ENCODE data around the gene SLC2A2.
A peak's percentile ranks its signal among the peaks of the same experiment; 100 is the strongest.

SLC2A2 gene

DNA sequence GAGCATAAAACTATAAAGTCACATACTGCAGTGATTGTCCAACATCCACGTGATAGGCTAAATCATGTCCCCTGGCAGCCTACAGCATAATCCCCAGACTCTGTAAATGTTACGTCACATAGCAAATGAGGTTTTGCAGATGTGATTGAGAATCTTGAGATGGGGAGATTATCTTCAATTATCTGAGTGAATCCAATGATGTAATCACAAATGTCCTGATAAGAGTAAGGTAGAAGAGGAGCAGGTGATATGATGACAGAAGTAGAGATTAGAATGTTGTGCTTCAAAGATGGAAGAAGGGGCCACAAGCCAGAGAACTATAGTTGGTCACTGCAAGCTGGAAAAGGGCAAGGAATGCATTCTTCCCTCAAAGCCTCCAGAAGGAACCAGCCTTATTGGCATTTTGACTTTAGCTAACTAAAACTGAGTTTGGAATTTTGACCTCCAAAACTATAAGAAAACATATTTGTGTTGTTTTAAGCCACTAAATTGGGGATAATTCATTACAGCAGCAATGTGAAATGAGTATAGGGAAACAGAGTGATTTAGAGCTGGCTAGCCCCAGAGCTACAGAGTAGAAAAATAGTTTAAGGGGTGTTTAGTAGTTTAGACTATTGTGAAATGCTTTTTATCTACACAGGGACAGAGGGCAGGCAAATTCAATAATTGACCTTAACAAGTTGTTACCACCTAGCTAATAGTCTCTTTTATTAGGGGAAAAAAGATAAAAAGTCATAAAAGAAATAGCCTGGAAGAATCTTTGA lies 15.2 kb downstream of the SLC2A2 start:
- H3K4me3 Mint-ChIP-seq = no peak overlapping the region

GRCh38 chr3:171007316-171007715 lies 19.2 kb downstream of the SLC2A2 start:
- Mint-ChIP-seq H3K4me1 (no peaks in the 10 kb centered on the region), H3K9me3 (no peaks in the 10 kb centered on the region), H3K27ac (no peak overlapping the region), H3K36me3 (no peaks in the 10 kb centered on the region), H3K4me3 (no peak overlapping the region)
- DNase-seq (ENCODE audit: low spot score in 2 of 2) = no peak
- no peak for ATAC-seq

More for the DNA sequence above, 15.2 kb downstream of the SLC2A2 start:
- ATAC-seq (no peak), DNase-seq (ENCODE audit: low spot score in 2 of 2) (no peak)
- Mint-ChIP-seq H3K36me3 (no peaks in the 10 kb centered on the region), H3K9me3 (no peaks in the 10 kb centered on the region), H3K4me1 (no peaks in the 10 kb centered on the region), H3K27ac (no peak overlapping the region)

- H3K36me3 Mint-ChIP-seq = no peaks in the 10 kb centered on the region
- H3K4me1 Mint-ChIP-seq = no peaks in the 10 kb centered on the region
- no peak for DNase-seq (ENCODE audit: low spot score in 2 of 2)
- no peak overlapping the region for H3K27ac Mint-ChIP-seq
- no peak for ATAC-seq
- H3K9me3 Mint-ChIP-seq = no peaks in the 10 kb centered on the region
- H3K4me3 Mint-ChIP-seq = no peak overlapping the region
Observed at GRCh38 chr3:171005648-171006047, 20.9 kb downstream of the SLC2A2 start.

DNA sequence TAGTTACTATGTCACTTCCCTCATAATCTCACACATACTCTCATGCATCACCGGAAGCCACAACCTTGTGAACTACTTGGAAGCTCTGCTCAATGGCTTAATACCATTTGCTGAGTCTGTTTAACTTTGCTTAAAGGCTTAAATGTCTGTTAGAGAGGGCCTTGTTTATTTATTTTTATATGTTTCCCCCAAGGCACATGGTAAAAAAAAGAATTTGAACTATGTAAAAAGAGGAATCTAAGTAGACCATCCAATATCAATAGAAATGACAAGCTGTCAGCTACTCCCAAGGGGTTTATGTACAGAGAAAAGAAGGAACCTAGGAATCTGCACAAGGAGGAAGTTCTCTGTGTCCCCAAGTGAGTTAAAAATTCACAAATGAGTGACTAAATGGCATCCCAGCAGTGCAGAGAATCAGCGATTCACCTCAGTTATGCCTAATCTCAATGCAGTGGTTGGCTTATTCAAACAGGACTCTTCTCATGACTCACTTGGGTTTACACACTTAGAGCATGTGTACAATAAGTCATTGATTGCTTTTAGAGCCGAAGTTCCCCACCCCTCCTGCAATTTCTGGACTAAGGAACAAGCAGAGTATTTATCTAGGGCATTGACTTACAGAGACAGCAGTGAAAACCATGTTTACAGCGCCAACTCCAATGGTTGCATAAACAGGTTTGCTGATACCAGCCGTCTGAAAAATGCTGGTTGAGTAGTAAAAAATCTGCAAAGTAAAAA lies 24.4 kb downstream of the SLC2A2 start:
- ATAC-seq = peak; percentile 95

DNA sequence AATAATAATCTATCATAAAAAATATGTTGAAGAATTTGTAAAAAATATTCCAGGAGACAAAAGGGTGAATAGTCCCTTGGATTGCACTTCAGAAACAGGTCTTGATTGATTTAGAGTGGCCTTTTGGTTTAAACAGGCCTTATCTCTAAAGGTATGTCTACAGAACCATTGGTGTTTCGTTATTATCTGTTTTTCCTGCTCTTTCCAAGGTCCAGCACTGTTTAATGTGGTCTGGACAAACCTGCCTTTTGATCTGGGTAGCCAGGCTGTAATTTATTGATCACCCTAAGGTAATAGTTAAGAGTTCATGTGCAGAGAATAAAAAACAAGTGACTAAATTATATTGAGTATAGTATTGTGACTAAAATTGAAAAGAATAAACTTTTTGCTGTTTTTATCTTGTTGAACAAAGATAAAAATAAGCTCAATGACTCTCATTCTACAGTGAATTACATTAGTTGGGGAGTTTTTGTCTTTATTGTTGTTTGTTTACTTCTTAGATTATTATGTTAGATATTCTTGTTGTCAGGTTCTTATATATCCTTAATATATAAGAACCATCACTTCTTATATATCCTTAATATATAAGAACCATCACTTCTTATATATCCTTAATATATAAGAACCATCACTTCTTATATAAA lies 25.1 kb downstream of the SLC2A2 start:
- Mint-ChIP-seq H3K9me3 (no peaks in the 10 kb centered on the region), H3K4me1 (peaks cover 6% of the 10 kb centered on the region), H3K36me3 (no peaks in the 10 kb centered on the region), H3K27ac (no peak overlapping the region), H3K4me3 (no peak overlapping the region)
- no peak for DNase-seq (ENCODE audit: low spot score in 2 of 2)
- ATAC-seq = no peak

More for the DNA sequence above, 24.4 kb downstream of the SLC2A2 start:
- no peak for DNase-seq (ENCODE audit: low spot score in 2 of 2)
- H3K9me3 Mint-ChIP-seq = no peaks in the 10 kb centered on the region
- H3K4me3 Mint-ChIP-seq = no peak overlapping the region
- peaks cover 6% of the 10 kb centered on the region for H3K4me1 Mint-ChIP-seq
- no peaks in the 10 kb centered on the region for H3K36me3 Mint-ChIP-seq
- H3K27ac Mint-ChIP-seq = no peak overlapping the region

DNA sequence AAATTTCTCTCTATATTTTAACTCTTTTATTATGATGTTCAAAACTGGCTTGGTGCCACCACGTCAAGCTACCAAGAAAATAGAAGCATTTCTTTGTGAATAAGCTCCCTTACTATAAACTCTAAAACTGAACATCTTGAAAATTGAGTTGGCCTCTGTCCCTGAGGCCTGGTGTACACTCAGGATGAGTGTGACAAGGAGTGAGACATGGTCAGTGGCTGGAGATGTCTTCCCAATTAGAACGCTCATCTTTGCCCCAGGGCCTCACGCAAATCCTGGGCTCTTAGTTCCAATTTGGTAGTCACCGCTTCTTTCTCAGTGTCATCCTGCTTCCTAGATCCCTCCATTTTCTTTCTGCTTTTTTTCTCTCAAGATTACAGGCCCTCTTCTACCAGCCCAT lies 26.2 kb downstream of the SLC2A2 start:
- no peak overlapping the region for H3K4me3 Mint-ChIP-seq
- ATAC-seq (no peak), DNase-seq (ENCODE audit: low spot score in 2 of 2) (no peak)
- H3K9me3 Mint-ChIP-seq = no peaks in the 10 kb centered on the region
- H3K4me1 Mint-ChIP-seq = peaks cover 6% of the 10 kb centered on the region
- no peaks in the 10 kb centered on the region for H3K36me3 Mint-ChIP-seq
- no peak overlapping the region for H3K27ac Mint-ChIP-seq

DNA sequence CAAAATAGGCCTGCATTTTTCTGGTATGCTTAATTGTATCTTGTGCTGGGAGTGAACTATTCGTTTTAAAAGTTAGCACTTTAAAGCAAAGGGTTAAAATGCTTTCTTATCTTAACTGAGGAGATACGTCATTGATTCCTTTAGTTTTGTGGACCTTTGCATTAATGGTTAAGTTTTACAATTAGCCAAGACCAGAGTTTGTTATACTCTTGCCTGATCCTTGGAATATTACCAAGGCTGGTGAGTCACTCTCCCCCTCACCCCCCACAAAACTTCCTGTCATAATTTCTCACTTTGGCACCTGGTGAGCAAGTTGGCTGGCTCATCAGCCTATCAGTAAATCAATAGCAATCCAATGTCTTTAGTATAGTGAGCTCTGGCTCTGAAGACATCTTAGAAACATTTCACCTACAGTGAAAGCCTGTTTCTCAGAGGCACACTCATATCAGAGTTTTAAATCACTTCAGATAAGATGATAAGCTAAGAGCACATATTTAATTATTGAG lies 26.7 kb downstream of the SLC2A2 start:
- H3K27ac Mint-ChIP-seq = peak overlapping the region; percentile 26
- peaks cover 6% of the 10 kb centered on the region for H3K4me1 Mint-ChIP-seq
- H3K4me3 Mint-ChIP-seq = no peak overlapping the region
- H3K36me3 Mint-ChIP-seq = no peaks in the 10 kb centered on the region
- DNase-seq (ENCODE audit: low spot score in 2 of 2) = no peak
- no peak for ATAC-seq
- no peaks in the 10 kb centered on the region for H3K9me3 Mint-ChIP-seq

DNA sequence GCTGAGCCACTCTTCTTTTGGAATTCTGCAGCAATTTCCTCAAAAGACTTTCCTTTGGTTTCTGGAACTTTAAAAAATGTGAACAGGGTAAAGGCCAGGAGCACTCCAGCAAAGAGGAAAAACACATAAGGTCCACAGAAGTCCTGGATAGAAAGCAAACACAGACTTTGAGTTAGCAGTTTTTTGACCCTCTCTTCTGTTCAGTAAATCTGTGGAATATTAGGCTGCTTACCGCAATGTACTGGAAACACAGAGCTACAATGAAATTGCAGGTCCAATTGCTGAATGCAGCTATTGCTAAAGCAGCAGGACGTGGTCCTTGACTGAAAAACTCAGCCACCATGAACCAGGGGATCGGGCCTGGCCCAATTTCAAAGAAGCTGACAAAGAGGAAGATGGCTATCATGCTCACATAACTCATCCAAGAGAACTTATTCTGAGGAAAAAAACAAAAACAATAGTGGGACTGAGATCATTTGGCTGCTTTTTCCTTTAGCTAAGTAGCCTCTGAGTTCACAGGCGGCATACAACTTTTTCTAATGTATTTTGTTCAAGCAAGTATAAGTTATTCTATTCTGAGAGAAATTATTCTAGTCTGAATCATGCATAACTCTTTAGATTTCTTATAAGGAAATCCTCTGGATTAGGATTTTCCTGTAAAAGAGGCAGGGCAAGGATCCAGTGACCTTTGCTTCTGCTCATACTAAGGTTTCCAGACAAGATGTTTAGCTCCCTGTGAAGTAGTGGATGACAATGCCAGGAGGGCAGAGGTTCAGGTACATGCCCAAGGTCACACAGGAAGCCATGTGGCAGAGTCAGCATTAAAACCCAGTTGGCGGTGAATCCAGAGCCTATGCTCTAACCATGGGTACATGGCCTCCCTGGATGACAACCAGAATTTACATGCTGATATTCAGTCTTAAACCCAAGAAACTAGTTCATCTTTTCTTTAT lies 28.3 kb downstream of the SLC2A2 start:
- H3K9me3 Mint-ChIP-seq = no peaks in the 10 kb centered on the region
- H3K4me3 Mint-ChIP-seq = no peak overlapping the region
- no peak for ATAC-seq
- no peak overlapping the region for H3K27ac Mint-ChIP-seq
- DNase-seq (ENCODE audit: low spot score in 2 of 2) = no peak
- H3K4me1 Mint-ChIP-seq = peaks cover 6% of the 10 kb centered on the region
- H3K36me3 Mint-ChIP-seq = no peaks in the 10 kb centered on the region

DNA sequence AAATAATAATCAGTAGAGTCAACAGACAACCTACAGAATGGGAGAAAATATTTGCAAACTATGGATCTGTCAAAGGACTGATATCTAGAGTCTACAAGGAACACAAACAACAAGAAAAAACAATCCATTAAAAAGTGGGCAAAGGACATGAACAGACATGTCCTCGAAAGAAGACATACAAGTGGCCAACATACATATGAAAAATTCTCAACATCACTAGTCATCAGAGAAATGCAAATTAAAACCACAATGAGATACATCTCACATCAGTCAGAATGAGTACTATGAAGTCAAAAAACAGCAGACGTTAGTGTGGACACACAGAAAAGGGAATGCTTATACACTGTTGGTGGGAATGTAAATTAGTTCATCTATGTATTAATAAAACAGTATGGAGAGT lies 33.7 kb downstream of the SLC2A2 start:
- Mint-ChIP-seq H3K4me1 (no peaks in the 10 kb centered on the region), H3K27ac (no peak overlapping the region), H3K9me3 (no peaks in the 10 kb centered on the region), H3K36me3 (no peaks in the 10 kb centered on the region), H3K4me3 (no peak overlapping the region)
- ATAC-seq = no peak
- DNase-seq (ENCODE audit: low spot score in 2 of 2) = no peak

DNA sequence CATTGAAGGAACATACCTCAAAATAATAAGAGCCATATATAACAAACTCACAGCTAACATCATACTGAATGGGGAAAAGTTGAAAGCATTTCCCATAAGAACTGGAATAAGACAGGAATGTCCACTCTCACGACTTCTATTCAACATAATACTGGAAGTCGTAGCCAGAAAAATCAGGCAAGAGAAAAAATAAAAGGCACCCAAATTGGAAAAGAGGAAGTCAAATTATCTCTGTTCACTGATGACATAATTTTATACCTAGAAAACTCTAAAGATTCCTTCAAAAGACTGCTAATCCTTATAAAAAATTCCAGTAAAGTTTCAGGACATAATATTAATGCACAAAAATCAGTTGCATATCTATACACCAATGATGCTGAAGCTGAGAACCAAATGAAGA lies 34.9 kb downstream of the SLC2A2 start:
- Mint-ChIP-seq H3K9me3 (no peaks in the 10 kb centered on the region), H3K27ac (no peak overlapping the region), H3K4me1 (no peaks in the 10 kb centered on the region), H3K36me3 (no peaks in the 10 kb centered on the region), H3K4me3 (no peak overlapping the region)
- ATAC-seq = no peak
- DNase-seq (ENCODE audit: low spot score in 2 of 2) = no peak

- ATAC-seq (no peak), DNase-seq (ENCODE audit: low spot score in 2 of 2) (no peak)
- Mint-ChIP-seq H3K9me3 (no peaks in the 10 kb centered on the region), H3K4me3 (no peak overlapping the region), H3K36me3 (no peaks in the 10 kb centered on the region), H3K4me1 (no peaks in the 10 kb centered on the region), H3K27ac (no peak overlapping the region)
Observed at GRCh38 chr3:170989100-170989648, 37.3 kb downstream of the SLC2A2 start.

- no peaks in the 10 kb centered on the region for H3K4me1 Mint-ChIP-seq
Observed at GRCh38 chr3:170988378-170988777, 38.1 kb downstream of the SLC2A2 start.

DNA sequence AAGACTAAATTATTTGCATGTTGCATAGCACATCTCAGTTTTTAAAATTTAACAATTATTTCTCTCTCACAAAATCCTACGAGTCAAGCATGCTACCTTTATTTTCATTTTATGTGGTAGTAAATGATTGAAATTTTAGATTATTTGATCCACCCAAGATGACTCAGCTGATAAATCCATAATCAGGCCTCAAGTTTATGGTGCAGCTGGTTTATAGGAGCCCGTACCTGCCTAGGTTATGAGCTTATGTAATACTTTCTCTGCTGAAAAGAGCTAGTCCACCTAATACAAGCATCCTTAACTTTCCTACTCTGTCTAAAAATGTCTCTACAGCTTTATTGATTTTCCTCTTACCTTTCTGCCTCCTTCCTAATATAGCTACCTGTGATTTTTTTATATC lies 41.2 kb downstream of the SLC2A2 start:
- no peak for DNase-seq (ENCODE audit: low spot score in 2 of 2)
- ATAC-seq = no peak
- no peak overlapping the region for H3K4me3 Mint-ChIP-seq
- H3K9me3 Mint-ChIP-seq = no peaks in the 10 kb centered on the region
- H3K27ac Mint-ChIP-seq = no peak overlapping the region
- no peaks in the 10 kb centered on the region for H3K4me1 Mint-ChIP-seq
- no peaks in the 10 kb centered on the region for H3K36me3 Mint-ChIP-seq

More at GRCh38 chr3:170988378-170988777, 38.1 kb downstream of the SLC2A2 start:
- ATAC-seq (no peak), DNase-seq (ENCODE audit: low spot score in 2 of 2) (no peak)
- H3K27ac Mint-ChIP-seq = no peak overlapping the region
- H3K36me3 Mint-ChIP-seq = no peaks in the 10 kb centered on the region
- H3K9me3 Mint-ChIP-seq = no peaks in the 10 kb centered on the region
- H3K4me3 Mint-ChIP-seq = no peak overlapping the region

DNA sequence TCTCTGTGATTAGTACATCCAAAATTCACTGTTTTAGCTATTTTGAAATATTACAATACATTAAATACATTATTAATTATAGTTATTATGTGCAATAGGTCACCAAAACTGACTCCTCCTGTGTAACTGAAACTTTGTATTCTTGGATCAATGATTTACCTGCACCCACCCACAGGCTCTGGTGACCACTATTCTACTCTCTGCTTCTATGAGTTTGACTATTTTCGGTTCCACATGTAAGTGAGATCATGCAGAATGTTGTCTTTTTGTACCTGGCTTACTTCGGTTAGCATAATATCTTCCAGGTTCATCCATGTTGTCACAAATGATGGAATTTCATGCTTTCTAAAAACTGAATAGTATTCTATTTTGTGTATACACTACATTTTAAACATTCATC lies 43.8 kb downstream of the SLC2A2 start:
- Mint-ChIP-seq H3K4me3 (no peak overlapping the region), H3K27ac (no peak overlapping the region), H3K36me3 (no peaks in the 10 kb centered on the region), H3K9me3 (no peaks in the 10 kb centered on the region), H3K4me1 (no peaks in the 10 kb centered on the region)
- ATAC-seq = no peak
- DNase-seq (ENCODE audit: low spot score in 2 of 2) = no peak

Data from stimulated activated effector memory CD8-positive, alpha-beta T cell treated with anti-CD3 and anti-CD28 coated beads, Interleukin-12 subunit alpha, Interleukin-12 subunit beta, amount 100 ng/mL, for 72 hours (primary cell).